HepG2 (cell line): Measurements from ENCODE around the gene TRAP1. TPM values are rescaled to one million over a fixed set of nuclear protein-coding genes. Genes with fewer than 3 reads are reported as not detected.

Source experiments
- FOXA3 ChIP-seq: IDR thresholded peaks from 2 replicates; pipeline ENCODE4 v1.6.1; 2016; ENCODE audit warnings: missing genetic modification reagents, missing compliant biosample characterization
- RELA ChIP-seq: sonication (generic); formaldehyde crosslinking; IDR thresholded peaks from 2 replicates; pipeline ENCODE4 v1.4.0; 2020; ENCODE audit warnings: missing genetic modification reagents
- SOX13 ChIP-seq, 3 experiments: fragments of 450-650 bp in 1 of 3; sonication (generic) in 1 of 3; formaldehyde crosslinking in 1 of 3; IDR thresholded peaks in 2 of 3; conservative IDR thresholded peaks in 1 of 3; 2 replicates each; pipeline versions ENCODE4 v1.5.0 to v1.6.1; 2016 to 2020; ENCODE audit warnings: antibody characterized with exemption in 1 of 3, mild to moderate bottlenecking in 1 of 3, missing compliant biosample characterization in 1 of 3, missing genetic modification reagents in 1 of 3, moderate library complexity in 1 of 3
- SP140L ChIP-seq: sonication (generic); formaldehyde crosslinking; IDR thresholded peaks from 2 replicates; pipeline ENCODE4 v1.4.0; 2020; ENCODE audit warnings: missing genetic modification reagents, borderline replicate concordance
- ZNF317 ChIP-seq: sonication (generic); formaldehyde crosslinking; IDR thresholded peaks from 2 replicates; pipeline ENCODE4 v1.5.0; 2020; ENCODE audit warnings: mild to moderate bottlenecking, missing genetic modification reagents
- ZNF563 ChIP-seq: sonication (generic); formaldehyde crosslinking; IDR thresholded peaks from 2 replicates; pipeline ENCODE4 v1.8.0; 2022; ENCODE audit warnings: mild to moderate bottlenecking, moderate library complexity, missing genetic modification reagents
- ZNF724P ChIP-seq: sonication (generic); formaldehyde crosslinking; IDR thresholded peaks from 2 replicates; pipeline ENCODE4 v1.8.0; 2022; ENCODE audit warnings: missing genetic modification reagents, borderline replicate concordance
- polyA plus RNA-seq, 8 experiments: library from polyadenylated mRNA; depleted of rRNA in 3 of 8; stranded (reverse) in 7 of 8; unstranded in 1 of 8; fragments of >200 nt; fragmentation: Illumina TruSeq in 4 of 8; extraction: Trizol in 4 of 8; gene quantifications; 2 replicates each; pipeline versions ENCODE4 v1.2.1 to v1.2.3, GENCODE V29; 2011 to 2016; ENCODE audit warnings: low read depth in 4 of 8, missing spikeins in 1 of 8, mixed read lengths in 1 of 8; ENCODE audit not compliant: insufficient read depth in 1 of 8
- total RNA-seq, 5 experiments: library from RNA; depleted of rRNA; stranded (reverse); fragments of >200 nt; fragmentation: Illumina TruSeq; extraction: Trizol; gene quantifications; 2 replicates each; pipeline ENCODE4 v1.2.3, GENCODE V29; 2016; ENCODE audit warnings: low read depth in 1 of 5
- TF ChIP-seq, protein P1 (sequence below): sonication (generic); formaldehyde crosslinking; IDR thresholded peaks from 2 replicates; pipeline ENCODE4 v1.5.1; 2020; ENCODE audit warnings: mild to moderate bottlenecking, missing genetic modification reagents, moderate library complexity
- TF ChIP-seq, protein P2 (sequence below): sonication (generic); formaldehyde crosslinking; IDR thresholded peaks from 2 replicates; pipeline ENCODE4 v1.4.0; 2020; ENCODE audit warnings: missing genetic modification reagents
- TF ChIP-seq, protein P3 (sequence below): sonication (generic); formaldehyde crosslinking; IDR thresholded peaks from 2 replicates; pipeline ENCODE4 v1.4.0; 2020; ENCODE audit warnings: missing genetic modification reagents
- TF ChIP-seq, protein P4 (sequence below): sonication (generic); formaldehyde crosslinking; IDR thresholded peaks from 2 replicates; pipeline ENCODE4 v1.5.0; 2020; ENCODE audit warnings: mild to moderate bottlenecking, low read depth, missing genetic modification reagents, borderline replicate concordance

TRAP1 gene
- total and polyA plus RNA-seq, 2 of the 13 experiments (the other 11 are each of a cell fraction or from before 2014, with no cell fraction given): 127 to 240 TPM

DNA sequence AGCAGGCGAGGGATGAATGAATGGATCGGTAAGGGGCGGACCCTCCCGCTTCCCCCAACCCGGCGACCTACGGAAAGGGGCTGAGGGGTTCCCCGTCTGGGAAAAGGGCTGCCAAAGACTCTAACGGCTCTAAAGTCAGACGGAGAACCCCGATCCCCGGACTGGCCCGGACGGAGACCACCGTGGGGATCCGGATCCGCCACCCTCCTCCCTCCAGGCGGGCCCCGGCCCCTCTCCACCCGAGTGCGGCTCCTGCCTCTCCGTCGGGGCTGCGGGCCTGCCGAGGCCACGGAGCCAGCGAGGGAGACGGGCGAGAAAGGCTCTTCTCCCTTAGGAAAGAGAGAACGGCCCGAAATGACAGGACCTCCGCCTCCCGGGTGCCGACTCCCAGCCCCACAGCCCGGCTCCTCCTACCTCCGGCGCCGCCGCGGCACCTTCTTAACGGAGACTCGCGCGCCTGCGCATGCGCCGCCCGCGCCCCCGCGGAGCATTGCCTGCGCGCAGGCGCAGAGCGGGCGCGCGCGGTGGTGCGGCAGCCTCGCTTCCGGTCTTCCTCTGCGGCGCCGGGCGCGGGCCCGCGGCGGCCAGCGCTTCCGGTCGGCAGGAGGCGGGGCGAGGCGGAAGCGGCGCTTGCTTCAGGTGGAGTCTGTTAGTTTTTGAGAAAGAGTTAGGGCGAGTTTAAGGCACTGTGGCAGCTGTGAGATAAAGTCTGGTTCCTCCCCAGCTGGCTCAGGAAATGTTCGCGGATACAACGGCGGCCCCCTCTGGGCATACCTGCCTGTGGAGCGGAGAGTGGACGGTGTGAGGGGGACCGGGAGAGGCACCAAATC, 106.0 kb downstream of the TRAP1 start, which contains the start of gene SLX4 (continued):
- TF ChIP-seq, protein P1, sequence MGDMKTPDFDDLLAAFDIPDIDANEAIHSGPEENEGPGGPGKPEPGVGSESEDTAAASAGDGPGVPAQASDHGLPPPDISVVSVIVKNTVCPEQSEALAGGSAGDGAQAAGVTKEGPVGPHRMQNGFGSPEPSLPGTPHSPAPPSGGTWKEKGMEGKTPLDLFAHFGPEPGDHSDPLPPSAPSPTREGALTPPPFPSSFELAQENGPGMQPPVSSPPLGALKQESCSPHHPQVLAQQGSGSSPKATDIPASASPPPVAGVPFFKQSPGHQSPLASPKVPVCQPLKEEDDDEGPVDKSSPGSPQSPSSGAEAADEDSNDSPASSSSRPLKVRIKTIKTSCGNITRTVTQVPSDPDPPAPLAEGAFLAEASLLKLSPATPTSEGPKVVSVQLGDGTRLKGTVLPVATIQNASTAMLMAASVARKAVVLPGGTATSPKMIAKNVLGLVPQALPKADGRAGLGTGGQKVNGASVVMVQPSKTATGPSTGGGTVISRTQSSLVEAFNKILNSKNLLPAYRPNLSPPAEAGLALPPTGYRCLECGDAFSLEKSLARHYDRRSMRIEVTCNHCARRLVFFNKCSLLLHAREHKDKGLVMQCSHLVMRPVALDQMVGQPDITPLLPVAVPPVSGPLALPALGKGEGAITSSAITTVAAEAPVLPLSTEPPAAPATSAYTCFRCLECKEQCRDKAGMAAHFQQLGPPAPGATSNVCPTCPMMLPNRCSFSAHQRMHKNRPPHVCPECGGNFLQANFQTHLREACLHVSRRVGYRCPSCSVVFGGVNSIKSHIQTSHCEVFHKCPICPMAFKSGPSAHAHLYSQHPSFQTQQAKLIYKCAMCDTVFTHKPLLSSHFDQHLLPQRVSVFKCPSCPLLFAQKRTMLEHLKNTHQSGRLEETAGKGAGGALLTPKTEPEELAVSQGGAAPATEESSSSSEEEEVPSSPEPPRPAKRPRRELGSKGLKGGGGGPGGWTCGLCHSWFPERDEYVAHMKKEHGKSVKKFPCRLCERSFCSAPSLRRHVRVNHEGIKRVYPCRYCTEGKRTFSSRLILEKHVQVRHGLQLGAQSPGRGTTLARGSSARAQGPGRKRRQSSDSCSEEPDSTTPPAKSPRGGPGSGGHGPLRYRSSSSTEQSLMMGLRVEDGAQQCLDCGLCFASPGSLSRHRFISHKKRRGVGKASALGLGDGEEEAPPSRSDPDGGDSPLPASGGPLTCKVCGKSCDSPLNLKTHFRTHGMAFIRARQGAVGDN (CRISPR knock-in tag): peak; percentile 66
- TF ChIP-seq ZNF317 (CRISPR knock-in tag) (peak; percentile 55; the same call in 1 of the 2 replicates), RELA (CRISPR knock-in tag) (0 out of 2 replicates have a peak, but pooled peaks have one; percentile 14), ZNF724P (CRISPR knock-in tag) (peak; percentile 16; the same call in 1 of the 2 replicates), ZNF563 (no peak), FOXA3 (no peak), SOX13 (IDR thresholded peaks at IDR 0.05) (no peak), SOX13 (CRISPR knock-in tag; conservative IDR thresholded peaks at IDR 0.05 in 1 of 2, IDR thresholded peaks at IDR 0.05 in 1 of 2) (no peak; a peak in 1 of 4 replicates), SP140L (CRISPR knock-in tag) (no peak)
- TF ChIP-seq, protein P2, sequence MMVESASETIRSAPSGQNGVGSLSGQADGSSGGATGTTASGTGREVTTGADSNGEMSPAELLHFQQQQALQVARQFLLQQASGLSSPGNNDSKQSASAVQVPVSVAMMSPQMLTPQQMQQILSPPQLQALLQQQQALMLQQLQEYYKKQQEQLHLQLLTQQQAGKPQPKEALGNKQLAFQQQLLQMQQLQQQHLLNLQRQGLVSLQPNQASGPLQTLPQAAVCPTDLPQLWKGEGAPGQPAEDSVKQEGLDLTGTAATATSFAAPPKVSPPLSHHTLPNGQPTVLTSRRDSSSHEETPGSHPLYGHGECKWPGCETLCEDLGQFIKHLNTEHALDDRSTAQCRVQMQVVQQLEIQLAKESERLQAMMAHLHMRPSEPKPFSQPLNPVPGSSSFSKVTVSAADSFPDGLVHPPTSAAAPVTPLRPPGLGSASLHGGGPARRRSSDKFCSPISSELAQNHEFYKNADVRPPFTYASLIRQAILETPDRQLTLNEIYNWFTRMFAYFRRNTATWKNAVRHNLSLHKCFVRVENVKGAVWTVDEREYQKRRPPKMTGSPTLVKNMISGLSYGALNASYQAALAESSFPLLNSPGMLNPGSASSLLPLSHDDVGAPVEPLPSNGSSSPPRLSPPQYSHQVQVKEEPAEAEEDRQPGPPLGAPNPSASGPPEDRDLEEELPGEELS (CRISPR knock-in tag): 0 out of 2 replicates have a peak, but pooled peaks have one; percentile 8
- TF ChIP-seq, protein P3, sequence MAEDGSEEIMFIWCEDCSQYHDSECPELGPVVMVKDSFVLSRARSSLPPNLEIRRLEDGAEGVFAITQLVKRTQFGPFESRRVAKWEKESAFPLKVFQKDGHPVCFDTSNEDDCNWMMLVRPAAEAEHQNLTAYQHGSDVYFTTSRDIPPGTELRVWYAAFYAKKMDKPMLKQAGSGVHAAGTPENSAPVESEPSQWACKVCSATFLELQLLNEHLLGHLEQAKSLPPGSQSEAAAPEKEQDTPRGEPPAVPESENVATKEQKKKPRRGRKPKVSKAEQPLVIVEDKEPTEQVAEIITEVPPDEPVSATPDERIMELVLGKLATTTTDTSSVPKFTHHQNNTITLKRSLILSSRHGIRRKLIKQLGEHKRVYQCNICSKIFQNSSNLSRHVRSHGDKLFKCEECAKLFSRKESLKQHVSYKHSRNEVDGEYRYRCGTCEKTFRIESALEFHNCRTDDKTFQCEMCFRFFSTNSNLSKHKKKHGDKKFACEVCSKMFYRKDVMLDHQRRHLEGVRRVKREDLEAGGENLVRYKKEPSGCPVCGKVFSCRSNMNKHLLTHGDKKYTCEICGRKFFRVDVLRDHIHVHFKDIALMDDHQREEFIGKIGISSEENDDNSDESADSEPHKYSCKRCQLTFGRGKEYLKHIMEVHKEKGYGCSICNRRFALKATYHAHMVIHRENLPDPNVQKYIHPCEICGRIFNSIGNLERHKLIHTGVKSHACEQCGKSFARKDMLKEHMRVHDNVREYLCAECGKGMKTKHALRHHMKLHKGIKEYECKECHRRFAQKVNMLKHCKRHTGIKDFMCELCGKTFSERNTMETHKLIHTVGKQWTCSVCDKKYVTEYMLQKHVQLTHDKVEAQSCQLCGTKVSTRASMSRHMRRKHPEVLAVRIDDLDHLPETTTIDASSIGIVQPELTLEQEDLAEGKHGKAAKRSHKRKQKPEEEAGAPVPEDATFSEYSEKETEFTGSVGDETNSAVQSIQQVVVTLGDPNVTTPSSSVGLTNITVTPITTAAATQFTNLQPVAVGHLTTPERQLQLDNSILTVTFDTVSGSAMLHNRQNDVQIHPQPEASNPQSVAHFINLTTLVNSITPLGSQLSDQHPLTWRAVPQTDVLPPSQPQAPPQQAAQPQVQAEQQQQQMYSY: peak; percentile 54; the same call in 1 of the 2 replicates
- TF ChIP-seq, protein P4, sequence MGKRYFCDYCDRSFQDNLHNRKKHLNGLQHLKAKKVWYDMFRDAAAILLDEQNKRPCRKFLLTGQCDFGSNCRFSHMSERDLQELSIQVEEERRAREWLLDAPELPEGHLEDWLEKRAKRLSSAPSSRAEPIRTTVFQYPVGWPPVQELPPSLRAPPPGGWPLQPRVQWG (CRISPR knock-in tag): no peak
